Measurements from ENCODE around the gene CMIP.

DNA sequence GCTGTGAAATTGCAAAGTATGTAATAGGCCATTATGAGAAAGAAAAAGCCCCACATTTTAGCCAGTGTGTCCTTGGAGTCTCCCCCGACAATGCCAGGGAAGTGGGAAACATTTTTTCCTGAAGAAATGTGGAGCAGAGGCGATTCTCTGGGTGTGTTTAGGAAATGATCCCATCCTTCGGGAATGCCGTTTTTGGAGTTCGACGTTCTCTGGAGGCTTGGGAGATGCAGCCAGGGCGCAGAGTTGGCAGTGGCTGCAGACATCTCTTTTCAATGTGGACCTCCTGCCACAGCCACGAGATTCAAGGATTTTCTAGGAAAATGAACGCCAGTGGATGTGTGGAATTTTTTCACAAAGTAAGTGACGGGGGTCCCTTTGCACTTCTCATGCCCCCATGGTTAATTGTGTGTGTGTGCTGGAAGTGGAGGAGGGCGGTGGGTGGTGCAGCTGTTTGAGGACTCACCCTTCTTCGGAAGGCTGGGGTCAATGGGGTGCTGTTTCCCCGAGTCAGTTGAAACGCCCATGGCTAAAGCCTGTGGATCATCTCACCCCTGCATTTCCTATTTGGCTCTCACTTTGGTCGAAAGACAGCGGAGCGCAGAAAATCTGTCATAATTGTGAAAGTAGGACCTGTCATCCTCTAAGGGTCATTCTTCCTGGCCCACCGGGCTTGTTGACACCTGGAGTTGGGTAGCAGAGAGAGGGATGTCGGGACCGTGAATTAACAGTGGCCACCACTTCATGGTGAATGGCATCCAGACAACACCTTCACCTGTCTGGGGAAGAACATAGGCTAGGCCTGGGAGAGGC lies 73.2 kb downstream of the CMIP start:
- TF ChIP-seq, protein P1, sequence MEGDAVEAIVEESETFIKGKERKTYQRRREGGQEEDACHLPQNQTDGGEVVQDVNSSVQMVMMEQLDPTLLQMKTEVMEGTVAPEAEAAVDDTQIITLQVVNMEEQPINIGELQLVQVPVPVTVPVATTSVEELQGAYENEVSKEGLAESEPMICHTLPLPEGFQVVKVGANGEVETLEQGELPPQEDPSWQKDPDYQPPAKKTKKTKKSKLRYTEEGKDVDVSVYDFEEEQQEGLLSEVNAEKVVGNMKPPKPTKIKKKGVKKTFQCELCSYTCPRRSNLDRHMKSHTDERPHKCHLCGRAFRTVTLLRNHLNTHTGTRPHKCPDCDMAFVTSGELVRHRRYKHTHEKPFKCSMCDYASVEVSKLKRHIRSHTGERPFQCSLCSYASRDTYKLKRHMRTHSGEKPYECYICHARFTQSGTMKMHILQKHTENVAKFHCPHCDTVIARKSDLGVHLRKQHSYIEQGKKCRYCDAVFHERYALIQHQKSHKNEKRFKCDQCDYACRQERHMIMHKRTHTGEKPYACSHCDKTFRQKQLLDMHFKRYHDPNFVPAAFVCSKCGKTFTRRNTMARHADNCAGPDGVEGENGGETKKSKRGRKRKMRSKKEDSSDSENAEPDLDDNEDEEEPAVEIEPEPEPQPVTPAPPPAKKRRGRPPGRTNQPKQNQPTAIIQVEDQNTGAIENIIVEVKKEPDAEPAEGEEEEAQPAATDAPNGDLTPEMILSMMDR (IDR thresholded peaks at IDR 0.05; ENCODE audit: insufficient read depth, low read length, poor library complexity, severe bottlenecking): no peak
- TF ChIP-seq EZH2phosphoT487 (conservative IDR thresholded peaks at IDR 0.05; ENCODE audit: low read length): no peak
